AG04450 (cell line): ENCODE measurements around the gene DHH. TPM values are rescaled to one million over a fixed set of nuclear protein-coding genes. Genes with fewer than 3 reads are reported as not detected.

Experiments used
- CTCF ChIA-PET: fragments of 300-600, 350-600 bp; formaldehyde crosslinking; extraction: SDS; loops from one replicate; lab custom pipeline; 2022; ENCODE audit warnings: antibody characterized with exemption, inconsistent platforms; lab: Charles Lee
- POLR2A ChIA-PET: fragments of 350-600 bp; formaldehyde crosslinking; extraction: SDS; loops from one replicate; lab custom pipeline; 2021; ENCODE audit warnings: antibody characterized with exemption, inconsistent platforms; lab: Yijun Ruan, JAX
- DNase-seq: peaks from one replicate; pipeline ENCODE4 v3.0.0-alpha.2; 2011; ENCODE audit warnings: low read depth, low spot score
- H3K27ac ChIP-seq: one replicate; pipeline ENCODE4 v1.5.1; 2012; ENCODE audit warnings: low read depth, low read length, control low read depth
- H3K27me3 ChIP-seq: one replicate; pipeline ENCODE4 v1.6.0; 2012; ENCODE audit warnings: low read length; ENCODE audit not compliant: control insufficient read depth, insufficient read depth
- H3K4me3 ChIP-seq: 2 replicates; pipeline ENCODE4 v1.5.1; 2011; ENCODE audit warnings: mild to moderate bottlenecking, low read depth, low read length, control low read depth
- H3K9me3 ChIP-seq: 2 replicates; pipeline ENCODE4 v1.5.1; 2012; ENCODE audit warnings: low read length; ENCODE audit not compliant: control insufficient read depth, insufficient read depth
- polyA plus RNA-seq: library from polyadenylated mRNA; depleted of rRNA; stranded (reverse); fragments of >200 nt; gene quantifications from 2 replicates; pipeline ENCODE4 v1.2.3, GENCODE V29; 2011
- TF ChIP-seq, protein P1 (sequence below): IDR thresholded peaks from 2 replicates; pipeline ENCODE4 v1.5.1; 2011; ENCODE audit warnings: low read depth, low read length, control low read depth, inconsistent platforms

The DHH gene
- polyA plus RNA-seq, 1 experiment = not detected

DNA sequence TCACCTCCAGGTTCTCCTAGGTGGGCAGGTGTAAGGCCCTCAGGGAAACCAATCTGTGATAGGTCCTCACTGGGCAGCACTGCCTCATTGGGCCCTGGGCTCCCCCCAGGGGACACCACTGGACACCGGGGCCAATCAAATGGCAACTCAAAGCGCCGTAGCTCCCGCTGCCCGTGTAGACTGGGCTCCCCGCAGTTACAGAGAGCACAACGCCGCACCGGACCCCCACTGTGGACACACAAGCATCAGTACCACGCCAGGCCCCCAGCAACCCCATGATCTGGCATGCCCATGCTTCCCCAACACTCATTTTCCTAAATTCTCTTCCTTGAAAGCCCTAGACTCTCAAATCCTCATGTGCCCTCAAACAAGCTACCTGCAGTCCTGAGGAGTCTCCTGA, 40.1 kb downstream of the DHH start:
- CTCF ChIA-PET = interaction anchor here (1.8 to 3.1 kb wide), 2 partner anchors 9 to 11 kb away, joined by 6 to 12 read pairs; no protein-coding TSS in a partner anchor

DNA sequence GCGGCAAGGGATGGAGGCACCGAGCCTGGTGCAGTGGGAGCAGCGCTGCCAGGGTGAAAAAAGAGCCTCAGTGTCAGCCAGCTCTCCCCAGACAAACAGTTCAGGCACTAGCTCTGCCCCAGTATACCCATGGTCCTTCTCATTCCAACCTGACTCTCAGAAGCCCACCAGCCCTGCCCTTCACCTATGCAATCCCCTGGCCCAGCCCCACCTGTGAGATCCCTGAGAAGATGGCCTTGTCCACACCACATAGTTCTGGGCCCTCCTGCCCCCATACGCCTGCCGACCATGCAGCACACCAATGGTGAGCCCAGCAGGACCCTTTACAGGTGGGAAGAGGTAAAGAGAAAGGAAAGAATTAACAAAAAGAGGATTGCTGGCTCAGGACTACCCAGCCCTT, 40.5 kb downstream of the DHH start:
- ChIA-PET POLR2A (no interaction called here), CTCF (interaction anchor here (3.1 kb wide), 1 partner anchor 10 kb away, joined by 12 read pairs; no protein-coding TSS in a partner anchor)
- Histone ChIP-seq H3K4me3 (no peak overlapping the region), H3K9me3 (no peaks in the 10 kb centered on the region; the same call in 1 of the 2 replicates), H3K27ac (no peak overlapping the region), H3K27me3 (no peaks in the 10 kb centered on the region)
- no peak for DNase-seq
- TF ChIP-seq, protein P1, sequence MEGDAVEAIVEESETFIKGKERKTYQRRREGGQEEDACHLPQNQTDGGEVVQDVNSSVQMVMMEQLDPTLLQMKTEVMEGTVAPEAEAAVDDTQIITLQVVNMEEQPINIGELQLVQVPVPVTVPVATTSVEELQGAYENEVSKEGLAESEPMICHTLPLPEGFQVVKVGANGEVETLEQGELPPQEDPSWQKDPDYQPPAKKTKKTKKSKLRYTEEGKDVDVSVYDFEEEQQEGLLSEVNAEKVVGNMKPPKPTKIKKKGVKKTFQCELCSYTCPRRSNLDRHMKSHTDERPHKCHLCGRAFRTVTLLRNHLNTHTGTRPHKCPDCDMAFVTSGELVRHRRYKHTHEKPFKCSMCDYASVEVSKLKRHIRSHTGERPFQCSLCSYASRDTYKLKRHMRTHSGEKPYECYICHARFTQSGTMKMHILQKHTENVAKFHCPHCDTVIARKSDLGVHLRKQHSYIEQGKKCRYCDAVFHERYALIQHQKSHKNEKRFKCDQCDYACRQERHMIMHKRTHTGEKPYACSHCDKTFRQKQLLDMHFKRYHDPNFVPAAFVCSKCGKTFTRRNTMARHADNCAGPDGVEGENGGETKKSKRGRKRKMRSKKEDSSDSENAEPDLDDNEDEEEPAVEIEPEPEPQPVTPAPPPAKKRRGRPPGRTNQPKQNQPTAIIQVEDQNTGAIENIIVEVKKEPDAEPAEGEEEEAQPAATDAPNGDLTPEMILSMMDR = no peak

More for the DNA sequence above, 40.1 kb downstream of the DHH start:
- Histone ChIP-seq H3K4me3 (no peak overlapping the region), H3K27ac (no peak overlapping the region), H3K27me3 (no peaks in the 10 kb centered on the region), H3K9me3 (no peaks in the 10 kb centered on the region; the same call in 1 of the 2 replicates)
- POLR2A ChIA-PET = interaction anchor here (1.7 kb wide), 1 partner anchor 13 kb away, joined by 4 read pairs; no protein-coding TSS in a partner anchor
- TF ChIP-seq, protein P1 = no peak
- no peak for DNase-seq

DNA sequence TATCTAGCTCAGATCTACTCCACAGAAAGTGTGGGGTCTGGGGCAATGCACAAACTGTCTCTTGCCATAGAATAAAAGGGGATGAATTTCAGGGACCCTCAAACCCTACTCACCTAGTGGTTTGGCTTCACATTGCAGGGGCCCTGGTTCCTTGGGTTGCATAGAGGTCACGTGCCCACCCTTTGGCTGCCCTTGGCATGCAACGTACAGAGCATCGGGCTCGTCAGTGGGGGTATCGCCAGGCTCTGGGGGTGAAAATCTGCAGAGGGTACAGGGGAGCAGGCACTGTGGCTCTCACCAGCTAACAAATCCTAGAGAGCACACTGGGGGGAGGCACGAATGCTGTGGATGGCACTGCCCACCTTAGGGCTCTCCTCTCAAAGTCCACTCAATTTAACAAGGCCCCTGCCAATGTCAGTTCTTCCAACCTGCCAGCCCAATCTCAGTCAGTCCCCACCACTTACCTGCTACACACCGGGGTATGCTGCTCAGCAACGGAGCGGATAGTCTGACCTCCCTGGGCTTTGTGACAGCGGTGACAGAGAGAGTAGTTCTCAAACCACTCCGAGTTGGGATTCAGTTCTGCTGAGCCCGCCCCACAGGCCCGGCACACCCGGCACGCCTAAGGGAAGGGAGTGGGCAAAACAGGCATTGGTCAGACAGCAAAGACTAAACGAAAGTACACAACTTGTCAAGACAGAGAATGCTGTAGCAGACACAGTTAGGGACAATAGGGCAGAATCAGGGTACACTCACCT, 42.0 kb downstream of the DHH start:
- no peak for DNase-seq
- Histone ChIP-seq H3K27me3 (no peaks in the 10 kb centered on the region), H3K27ac (no peak overlapping the region), H3K9me3 (no peaks in the 10 kb centered on the region; the same call in 1 of the 2 replicates), H3K4me3 (no peak overlapping the region)
- CTCF ChIA-PET = interaction anchor here (0.6 kb wide), 1 partner anchor 9 kb away, joined by 3 read pairs; no protein-coding TSS in a partner anchor
- POLR2A ChIA-PET = no interaction called here
- TF ChIP-seq, protein P1 = no peak

DNA sequence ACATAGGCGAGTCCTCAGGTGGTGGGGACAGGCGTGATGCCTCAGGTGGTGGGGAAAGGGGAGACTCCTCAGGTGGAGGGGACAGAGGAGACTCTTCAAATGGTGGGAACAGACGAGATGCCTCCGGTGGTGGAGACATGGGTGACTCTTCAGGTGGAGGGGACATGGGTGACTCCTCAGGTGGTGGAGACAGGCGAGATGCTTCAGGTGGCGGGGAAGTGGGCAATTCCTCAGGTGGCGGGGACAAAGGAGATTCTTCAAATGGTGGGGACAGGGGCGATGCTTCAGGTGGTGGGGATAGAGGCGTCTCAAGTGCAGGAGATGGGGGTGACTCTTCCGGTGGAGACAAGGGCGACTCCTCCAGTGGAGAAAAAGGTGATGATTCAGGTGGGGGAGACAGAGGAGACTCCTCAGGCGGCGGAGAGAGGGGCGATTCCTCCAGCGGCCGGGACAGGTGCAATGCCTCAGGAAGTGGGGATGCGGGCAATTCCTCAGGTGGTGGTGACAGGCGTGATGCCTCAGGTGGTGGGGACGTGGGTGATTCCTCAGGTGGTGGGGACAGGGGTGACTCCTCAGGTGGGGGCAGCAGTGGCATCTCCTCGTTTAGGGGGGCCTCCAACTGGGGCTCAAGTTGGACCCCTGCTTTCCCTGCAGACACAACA, 42.7 kb downstream of the DHH start:
- ChIA-PET POLR2A (no interaction called here), CTCF (interaction anchor here (0.6 kb wide), 1 partner anchor 8 kb away, joined by 3 read pairs; no protein-coding TSS in a partner anchor)
- no peak overlapping the region for H3K27ac ChIP-seq
- H3K27me3 ChIP-seq = no peaks in the 10 kb centered on the region
- TF ChIP-seq, protein P1 = no peak
- no peak for DNase-seq
- H3K4me3 ChIP-seq = no peak overlapping the region
- H3K9me3 ChIP-seq = no peaks in the 10 kb centered on the region; the same call in 1 of the 2 replicates
